Fibroblast of lung (primary cell): ENCODE measurements around the gene ZNF669. TPM values are rescaled to one million over a fixed set of nuclear protein-coding genes. Genes with fewer than 3 reads are reported as not detected.
A peak's percentile ranks its signal among the peaks of the same experiment; 100 is the strongest.

ENCODE experiments used
- DNase-seq, 2 donors: peaks; one replicate each; pipeline versions ENCODE4 v3.0.0 to v3.0.0-alpha.2; 2010; ENCODE audit warnings: low read depth in 2 of 2
- H2AFZ ChIP-seq: 2 replicates; pipeline ENCODE4 v1.5.1; 2012; ENCODE audit warnings: low read length, control low read depth, inconsistent platforms
- H3K27ac ChIP-seq: 2 replicates; pipeline ENCODE4 v1.5.1; 2011; ENCODE audit warnings: low read length, control low read depth; ENCODE audit not compliant: insufficient read depth
- H3K27me3 ChIP-seq: 2 replicates; pipeline ENCODE4 v1.5.1; 2011; ENCODE audit warnings: mild to moderate bottlenecking, low read length; ENCODE audit not compliant: control insufficient read depth, insufficient read depth
- H3K36me3 ChIP-seq: 2 replicates; pipeline ENCODE4 v1.5.1; 2011; ENCODE audit warnings: low read length; ENCODE audit not compliant: control insufficient read depth, insufficient read depth
- H3K4me1 ChIP-seq: 2 replicates; pipeline ENCODE4 v1.5.1; 2011; ENCODE audit warnings: low read length; ENCODE audit not compliant: control insufficient read depth, insufficient read depth; ENCODE audit errors: extremely low read depth
- H3K4me2 ChIP-seq: 2 replicates; pipeline ENCODE4 v1.5.1; 2011; ENCODE audit warnings: low read length, control low read depth; ENCODE audit not compliant: insufficient read depth; ENCODE audit errors: extremely low read depth
- H3K4me3 ChIP-seq, 4 experiments: fragments of 200-600 bp in 1 of 4; sonication (generic) in 1 of 4; replicated peaks in 1 of 4; 2 replicates each; pipeline ENCODE4 v1.5.1; 2011 to 2016; ENCODE audit warnings: low read length in 4 of 4, low read depth in 3 of 4, mild to moderate bottlenecking in 3 of 4, control low read depth in 2 of 4, inconsistent platforms in 1 of 4, mixed read lengths in 1 of 4; ENCODE audit not compliant: insufficient read depth in 1 of 4; ENCODE audit errors: control extremely low read depth in 1 of 4
- H3K79me2 ChIP-seq: 2 replicates; pipeline ENCODE4 v1.5.1; 2012; ENCODE audit warnings: mild to moderate bottlenecking, low read length, inconsistent platforms; ENCODE audit not compliant: control insufficient read depth, insufficient read depth
- H3K9ac ChIP-seq: 2 replicates; pipeline ENCODE4 v1.5.1; 2011; ENCODE audit warnings: mild to moderate bottlenecking, low read length, control low read depth; ENCODE audit not compliant: insufficient read depth
- H3K9me3 ChIP-seq: 2 replicates; pipeline ENCODE4 v1.5.1; 2012; ENCODE audit warnings: low read depth, low read length; ENCODE audit not compliant: control insufficient read depth, insufficient read depth
- H4K20me1 ChIP-seq: 2 replicates; pipeline ENCODE4 v1.5.1; 2011; ENCODE audit warnings: low read length; ENCODE audit not compliant: control insufficient read depth, insufficient read depth; ENCODE audit errors: extremely low read depth
- EZH2 ChIP-seq: IDR thresholded peaks from 2 replicates; pipeline ENCODE4 v1.5.1; 2012; ENCODE audit warnings: low read length, control low read depth, mild to moderate bottlenecking; ENCODE audit errors: missing control alignments
- polyA plus RNA-seq, 2 donors: library from polyadenylated mRNA; depleted of rRNA in 1 of 2; stranded (reverse) in 1 of 2; unstranded in 1 of 2; fragments of >200 nt; gene quantifications; 2 replicates each; pipeline ENCODE4 v1.2.1, GENCODE V29; 2011 to 2012; ENCODE audit warnings: missing spikeins in 1 of 2
- total RNA-seq: library from RNA; depleted of rRNA; stranded (reverse); fragments of >200 nt; gene quantifications from 2 replicates; pipeline ENCODE4 v1.2.1, GENCODE V29; 2014
- TF ChIP-seq, protein P1 (sequence below), 2 donors: IDR thresholded peaks in 1 of 2; conservative IDR thresholded peaks in 1 of 2; 1 replicate in 1 of 2; 2 replicates in 1 of 2; pipeline ENCODE4 v1.5.1; 2011 to 2012; ENCODE audit warnings: low read length in 2 of 2, control low read depth in 1 of 2, inconsistent platforms in 1 of 2, low read depth in 1 of 2, mild to moderate bottlenecking in 1 of 2

The ZNF669 gene
- total and polyA plus RNA-seq, 2 donors (not counting 1 experiment from before 2014, with no cell fraction given), result 7.0 to 10.2 TPM

GRCh38 chr1:247114351-247115140, 10.4 kb upstream of the ZNF669 start:
- H2AFZ ChIP-seq, result no peak overlapping the region
- no peaks in the 10 kb centered on the region for H3K4me1 ChIP-seq
- H3K79me2 ChIP-seq, result no peaks in the 10 kb centered on the region
- TF ChIP-seq, protein P1, sequence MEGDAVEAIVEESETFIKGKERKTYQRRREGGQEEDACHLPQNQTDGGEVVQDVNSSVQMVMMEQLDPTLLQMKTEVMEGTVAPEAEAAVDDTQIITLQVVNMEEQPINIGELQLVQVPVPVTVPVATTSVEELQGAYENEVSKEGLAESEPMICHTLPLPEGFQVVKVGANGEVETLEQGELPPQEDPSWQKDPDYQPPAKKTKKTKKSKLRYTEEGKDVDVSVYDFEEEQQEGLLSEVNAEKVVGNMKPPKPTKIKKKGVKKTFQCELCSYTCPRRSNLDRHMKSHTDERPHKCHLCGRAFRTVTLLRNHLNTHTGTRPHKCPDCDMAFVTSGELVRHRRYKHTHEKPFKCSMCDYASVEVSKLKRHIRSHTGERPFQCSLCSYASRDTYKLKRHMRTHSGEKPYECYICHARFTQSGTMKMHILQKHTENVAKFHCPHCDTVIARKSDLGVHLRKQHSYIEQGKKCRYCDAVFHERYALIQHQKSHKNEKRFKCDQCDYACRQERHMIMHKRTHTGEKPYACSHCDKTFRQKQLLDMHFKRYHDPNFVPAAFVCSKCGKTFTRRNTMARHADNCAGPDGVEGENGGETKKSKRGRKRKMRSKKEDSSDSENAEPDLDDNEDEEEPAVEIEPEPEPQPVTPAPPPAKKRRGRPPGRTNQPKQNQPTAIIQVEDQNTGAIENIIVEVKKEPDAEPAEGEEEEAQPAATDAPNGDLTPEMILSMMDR (conservative IDR thresholded peaks at IDR 0.05 in 1 of 2, IDR thresholded peaks at IDR 0.05 in 1 of 2; ENCODE audit: low read depth in 1 of 2, low read length in 2 of 2), result no peak
- TF ChIP-seq EZH2, result no peak
- DNase-seq, result no peak
- no peak overlapping the region for H3K27ac ChIP-seq
- H3K4me2 ChIP-seq, result no peak overlapping the region
- no peaks in the 10 kb centered on the region for H3K9me3 ChIP-seq
- H4K20me1 ChIP-seq, result no peaks in the 10 kb centered on the region
- H3K4me3 ChIP-seq, result no peak overlapping the region
- no peaks in the 10 kb centered on the region for H3K36me3 ChIP-seq
- no peaks in the 10 kb centered on the region for H3K27me3 ChIP-seq
- no peak overlapping the region for H3K9ac ChIP-seq

- no peak for DNase-seq
- H3K9ac ChIP-seq, result no peak overlapping the region
- H3K27me3 ChIP-seq, result no peaks in the 10 kb centered on the region
- H3K4me1 ChIP-seq, result no peaks in the 10 kb centered on the region
- H3K79me2 ChIP-seq, result no peaks in the 10 kb centered on the region
- no peak overlapping the region for H2AFZ ChIP-seq
- no peaks in the 10 kb centered on the region for H3K9me3 ChIP-seq
- no peaks in the 10 kb centered on the region for H4K20me1 ChIP-seq
- no peak overlapping the region for H3K27ac ChIP-seq
- no peaks in the 10 kb centered on the region for H3K36me3 ChIP-seq
- TF ChIP-seq, protein P1 (conservative IDR thresholded peaks at IDR 0.05 in 1 of 2, IDR thresholded peaks at IDR 0.05 in 1 of 2; ENCODE audit: low read depth in 1 of 2, low read length in 2 of 2), result no peak
- no peak for TF ChIP-seq EZH2
- H3K4me2 ChIP-seq, result no peak overlapping the region
- H3K4me3 ChIP-seq, result no peak overlapping the region
These were observed 9.6 kb upstream of the ZNF669 start for GRCh38 chr1:247113733-247114271.

DNA sequence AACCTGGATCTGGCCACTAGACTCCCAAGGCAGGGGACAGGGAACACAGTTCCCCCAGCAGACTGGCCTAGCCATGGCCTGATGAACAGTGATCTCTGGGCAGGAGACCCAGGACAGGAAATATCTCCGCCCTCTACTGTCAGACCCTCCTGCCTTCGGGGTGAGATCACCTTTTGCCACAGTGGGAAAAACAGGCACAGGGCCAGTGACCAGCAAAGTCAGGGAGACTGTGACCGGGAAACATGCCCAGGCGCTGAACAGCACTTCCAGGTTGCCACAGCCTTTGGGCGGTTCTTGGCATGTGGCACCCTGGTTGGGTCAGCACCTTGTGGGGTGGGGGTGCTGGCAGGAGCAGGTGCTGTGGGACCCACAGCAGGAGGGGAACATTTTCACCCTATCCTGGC, 8.9 kb upstream of the ZNF669 start:
- H3K36me3 ChIP-seq, result no peaks in the 10 kb centered on the region
- no peaks in the 10 kb centered on the region for H3K4me1 ChIP-seq
- H3K4me2 ChIP-seq, result no peak overlapping the region
- H3K4me3 ChIP-seq, result no peak overlapping the region
- H4K20me1 ChIP-seq, result no peaks in the 10 kb centered on the region
- peak in 1 of 2 donors; percentile 58 for DNase-seq
- no peak overlapping the region for H3K9ac ChIP-seq
- no peak overlapping the region for H2AFZ ChIP-seq
- H3K27ac ChIP-seq, result no peak overlapping the region
- no peaks in the 10 kb centered on the region for H3K79me2 ChIP-seq
- no peaks in the 10 kb centered on the region for H3K27me3 ChIP-seq
- no peaks in the 10 kb centered on the region for H3K9me3 ChIP-seq
- TF ChIP-seq, protein P1 (conservative IDR thresholded peaks at IDR 0.05 in 1 of 2, IDR thresholded peaks at IDR 0.05 in 1 of 2; ENCODE audit: low read depth in 1 of 2, low read length in 2 of 2), result no peak
- TF ChIP-seq EZH2, result no peak
